Neural progenitor cell (in vitro differentiated cells): ENCODE data around the gene OSM. TPM values are rescaled to one million over a fixed set of nuclear protein-coding genes. Genes with fewer than 3 reads are reported as not detected.

Source experiments
- DNase-seq: peaks from one replicate; pipeline ENCODE4 v3.0.0-alpha.2; 2016; ENCODE audit warnings: low spot score
- H2AFZ ChIP-seq: fragments of 200-600 bp; sonication (generic); replicated peaks from 2 replicates; pipeline ENCODE4 v1.6.1; 2016; ENCODE audit warnings: antibody characterized with exemption
- H3F3A ChIP-seq: fragments of 200-600 bp; sonication (generic); 2 replicates; pipeline ENCODE4 v1.6.1; 2016; ENCODE audit warnings: antibody characterized with exemption, low read depth
- H3K27ac ChIP-seq: fragments of 200-600 bp; sonication (generic); 2 replicates; pipeline ENCODE4 v1.5.1; 2016; ENCODE audit warnings: mild to moderate bottlenecking
- H3K27me3 ChIP-seq: fragments of 200-600 bp; sonication (generic); 2 replicates; pipeline ENCODE4 v1.6.1; 2016; ENCODE audit warnings: mild to moderate bottlenecking, moderate library complexity
- H3K36me3 ChIP-seq: fragments of 200-600 bp; sonication (generic); 2 replicates; pipeline ENCODE4 v1.5.1; 2016
- H3K4me1 ChIP-seq: fragments of 200-600 bp; sonication (generic); 2 replicates; pipeline ENCODE4 v1.6.1; 2016; ENCODE audit warnings: mixed run types
- H3K4me2 ChIP-seq: fragments of 200-600 bp; sonication (generic); 2 replicates; pipeline ENCODE4 v1.6.1; 2016
- H3K4me3 ChIP-seq: fragments of 200-600 bp; sonication (generic); 2 replicates; pipeline ENCODE4 v1.5.1; 2016
- H3K79me2 ChIP-seq: fragments of 200-600 bp; sonication (generic); 2 replicates; pipeline ENCODE4 v1.6.1; 2016; ENCODE audit warnings: low read depth
- H3K9ac ChIP-seq: fragments of 200-600 bp; sonication (generic); 2 replicates; pipeline ENCODE4 v1.6.1; 2016
- H3K9me3 ChIP-seq: fragments of 200-600 bp; sonication (generic); 2 replicates; pipeline ENCODE4 v1.5.1; 2016; ENCODE audit warnings: low read depth
- H4K20me1 ChIP-seq: fragments of 200-600 bp; sonication (generic); 2 replicates; pipeline ENCODE4 v1.6.1; 2016; ENCODE audit warnings: low read depth
- H3K27ac Mint-ChIP-seq: 3 replicates; pipeline ENCODE4 v1.8.0; 2021; ENCODE audit warnings: mixed read lengths
- H3K27me3 Mint-ChIP-seq: 2 replicates; pipeline ENCODE4 v1.8.0; 2022; ENCODE audit warnings: low read depth, mild to moderate bottlenecking, inconsistent platforms, moderate library complexity, mixed read lengths; ENCODE audit not compliant: insufficient read depth
- H3K36me3 Mint-ChIP-seq: 3 replicates; pipeline ENCODE4 v1.8.0; 2021; ENCODE audit warnings: mixed read lengths
- H3K4me1 Mint-ChIP-seq: 3 replicates; pipeline ENCODE4 v1.8.0; 2021; ENCODE audit warnings: mixed read lengths
- H3K4me3 Mint-ChIP-seq: 3 replicates; pipeline ENCODE4 v1.8.0; 2021; ENCODE audit warnings: mild to moderate bottlenecking, moderate library complexity, mixed read lengths
- H3K9me3 Mint-ChIP-seq: 3 replicates; pipeline ENCODE4 v1.8.0; 2020; ENCODE audit warnings: mixed read lengths
- EZH2 ChIP-seq: fragments of 200-600 bp; sonication (generic); IDR thresholded peaks from 2 replicates; pipeline ENCODE4 v1.6.1; 2017; ENCODE audit warnings: antibody characterized with exemption, mild to moderate bottlenecking, moderate library complexity
- EZH2phosphoT487 ChIP-seq: fragments of 200-600 bp; sonication (generic); IDR thresholded peaks from 2 replicates; pipeline ENCODE4 v1.6.1; 2017; ENCODE audit warnings: antibody characterized with exemption
- total RNA-seq: library from RNA; depleted of rRNA; stranded (reverse); fragments of >200 nt; gene quantifications from 2 replicates; pipeline ENCODE4 v1.2.3, GENCODE V29; 2015; ENCODE audit warnings: low replicate concordance
- TF ChIP-seq, protein P1 (sequence below): fragments of 200-600 bp; sonication (generic); IDR thresholded peaks from 2 replicates; pipeline ENCODE4 v1.5.1; 2017; ENCODE audit warnings: antibody characterized with exemption, mild to moderate bottlenecking

The OSM gene
- total RNA-seq, 1 donor from 2014 or later = not detected

DNA sequence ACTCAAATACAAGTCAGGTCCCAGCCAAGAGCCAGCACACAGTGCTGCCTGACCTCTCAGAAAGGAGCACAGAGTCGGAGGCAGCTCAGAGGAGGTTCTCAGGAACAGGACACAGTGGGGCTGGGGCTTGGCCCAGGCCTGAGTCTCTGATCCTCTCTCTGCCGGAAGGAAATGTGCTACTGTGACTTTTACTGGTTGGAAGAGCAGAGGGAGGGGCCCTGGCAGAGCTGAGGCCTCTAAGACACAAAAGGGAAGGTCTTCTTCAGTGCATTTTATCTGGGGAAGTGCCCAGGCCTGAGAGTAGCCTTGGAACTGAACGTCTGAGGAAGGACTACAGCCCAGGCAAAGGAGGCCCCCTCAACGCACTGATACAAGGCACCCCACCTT lies 38.9 kb upstream of the OSM start:
- Histone ChIP-seq H3K79me2 (no peaks in the 10 kb centered on the region), H3K4me3 (no peak overlapping the region), H3K9ac (no peak overlapping the region), H3K27ac (no peak overlapping the region), H3F3A (no peaks in the 10 kb centered on the region), H3K27me3 (no peaks in the 10 kb centered on the region), H4K20me1 (peaks cover 2% of the 10 kb centered on the region), H3K4me2 (no peak overlapping the region), H2AFZ (no peak overlapping the region), H3K36me3 (no peaks in the 10 kb centered on the region), H3K9me3 (no peaks in the 10 kb centered on the region), H3K4me1 (peaks cover 6% of the 10 kb centered on the region)
- no peak for DNase-seq
- Mint-ChIP-seq H3K36me3 (no peaks in the 10 kb centered on the region), H3K4me3 (no peak overlapping the region), H3K27me3 (no peaks in the 10 kb centered on the region), H3K9me3 (no peaks in the 10 kb centered on the region), H3K4me1 (peaks cover 6% of the 10 kb centered on the region), H3K27ac (no peak overlapping the region)
- TF ChIP-seq EZH2 (no peak), EZH2phosphoT487 (no peak)
- TF ChIP-seq, protein P1, sequence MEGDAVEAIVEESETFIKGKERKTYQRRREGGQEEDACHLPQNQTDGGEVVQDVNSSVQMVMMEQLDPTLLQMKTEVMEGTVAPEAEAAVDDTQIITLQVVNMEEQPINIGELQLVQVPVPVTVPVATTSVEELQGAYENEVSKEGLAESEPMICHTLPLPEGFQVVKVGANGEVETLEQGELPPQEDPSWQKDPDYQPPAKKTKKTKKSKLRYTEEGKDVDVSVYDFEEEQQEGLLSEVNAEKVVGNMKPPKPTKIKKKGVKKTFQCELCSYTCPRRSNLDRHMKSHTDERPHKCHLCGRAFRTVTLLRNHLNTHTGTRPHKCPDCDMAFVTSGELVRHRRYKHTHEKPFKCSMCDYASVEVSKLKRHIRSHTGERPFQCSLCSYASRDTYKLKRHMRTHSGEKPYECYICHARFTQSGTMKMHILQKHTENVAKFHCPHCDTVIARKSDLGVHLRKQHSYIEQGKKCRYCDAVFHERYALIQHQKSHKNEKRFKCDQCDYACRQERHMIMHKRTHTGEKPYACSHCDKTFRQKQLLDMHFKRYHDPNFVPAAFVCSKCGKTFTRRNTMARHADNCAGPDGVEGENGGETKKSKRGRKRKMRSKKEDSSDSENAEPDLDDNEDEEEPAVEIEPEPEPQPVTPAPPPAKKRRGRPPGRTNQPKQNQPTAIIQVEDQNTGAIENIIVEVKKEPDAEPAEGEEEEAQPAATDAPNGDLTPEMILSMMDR = no peak

DNA sequence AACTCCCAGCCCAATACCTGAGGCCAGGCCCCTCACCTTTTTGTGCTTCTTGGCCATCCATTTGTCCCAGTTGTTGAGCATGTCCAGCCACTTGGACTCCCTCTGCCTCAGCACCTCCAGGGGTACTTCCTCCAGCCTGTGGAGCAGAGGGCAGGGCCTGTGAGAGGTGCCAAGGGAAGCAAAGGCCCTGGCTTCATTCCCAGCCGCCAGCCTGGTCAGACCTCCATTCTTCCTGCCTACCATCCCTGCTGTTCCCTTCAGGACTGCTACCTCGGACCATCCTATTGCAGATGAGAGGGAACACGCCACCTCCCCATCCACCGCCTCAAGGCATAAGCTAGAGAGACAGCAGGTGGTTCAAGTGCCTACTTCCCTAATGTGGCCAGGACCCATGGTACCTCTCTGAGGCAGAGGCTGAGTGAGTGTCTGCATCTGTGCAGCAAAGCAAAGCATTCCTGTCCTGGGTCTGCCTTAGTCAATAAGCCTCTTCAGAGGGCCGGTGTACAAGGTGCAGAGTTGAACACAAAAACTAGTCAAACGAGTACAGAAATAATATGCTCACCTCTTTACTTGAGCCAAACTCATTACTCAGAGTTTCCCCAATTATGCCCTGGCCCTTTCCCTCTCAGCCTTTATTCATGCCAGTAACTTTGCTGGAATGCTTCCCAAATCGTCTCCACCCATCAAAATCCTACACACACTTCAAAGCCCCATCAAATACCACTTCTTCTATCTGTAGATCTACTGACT lies 38.0 kb upstream of the OSM start:
- no peak overlapping the region for H3K4me2 ChIP-seq
- no peaks in the 10 kb centered on the region for H3K9me3 ChIP-seq
- no peak overlapping the region for H2AFZ ChIP-seq
- H3F3A ChIP-seq = no peaks in the 10 kb centered on the region
- H3K4me1 ChIP-seq = peaks cover 6% of the 10 kb centered on the region
- H3K4me1 Mint-ChIP-seq = peaks cover 6% of the 10 kb centered on the region
- TF ChIP-seq, protein P1 = no peak
- TF ChIP-seq EZH2phosphoT487 = no peak
- no peak for TF ChIP-seq EZH2
- H3K4me3 ChIP-seq = no peak overlapping the region
- no peaks in the 10 kb centered on the region for H3K27me3 ChIP-seq
- no peaks in the 10 kb centered on the region for H3K27me3 Mint-ChIP-seq
- no peak overlapping the region for H3K27ac ChIP-seq
- peaks cover 2% of the 10 kb centered on the region for H4K20me1 ChIP-seq
- H3K36me3 ChIP-seq = no peaks in the 10 kb centered on the region
- no peak for DNase-seq
- no peaks in the 10 kb centered on the region for H3K9me3 Mint-ChIP-seq
- no peak overlapping the region for H3K4me3 Mint-ChIP-seq
- H3K9ac ChIP-seq = no peak overlapping the region
- no peak overlapping the region for H3K27ac Mint-ChIP-seq
- H3K36me3 Mint-ChIP-seq = no peaks in the 10 kb centered on the region
- no peaks in the 10 kb centered on the region for H3K79me2 ChIP-seq

DNA sequence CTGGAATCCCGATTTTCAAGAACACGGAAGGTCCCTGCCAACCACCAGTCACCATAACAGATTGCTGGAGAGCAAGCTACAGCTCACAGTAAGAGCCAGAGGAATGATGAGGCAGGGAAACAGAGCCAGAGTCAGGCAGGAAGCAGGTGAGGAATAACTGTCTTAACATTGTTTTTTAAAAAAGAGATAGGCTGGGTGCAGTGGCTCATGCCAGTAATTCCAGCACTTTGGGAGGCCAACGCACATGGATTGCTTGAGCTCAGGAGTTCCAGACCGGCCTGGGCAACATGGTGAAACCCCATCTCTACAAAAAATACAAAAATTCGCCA lies 36.1 kb upstream of the OSM start:
- Mint-ChIP-seq H3K27ac (no peak overlapping the region), H3K4me3 (no peak overlapping the region), H3K4me1 (no peaks in the 10 kb centered on the region), H3K36me3 (no peaks in the 10 kb centered on the region), H3K27me3 (no peaks in the 10 kb centered on the region), H3K9me3 (no peaks in the 10 kb centered on the region)
- H3K27ac ChIP-seq = no peak overlapping the region
- peaks cover 6% of the 10 kb centered on the region for H3K4me1 ChIP-seq
- H2AFZ ChIP-seq = no peak overlapping the region
- peaks cover 2% of the 10 kb centered on the region for H4K20me1 ChIP-seq
- H3K27me3 ChIP-seq = no peaks in the 10 kb centered on the region
- no peaks in the 10 kb centered on the region for H3F3A ChIP-seq
- no peak overlapping the region for H3K4me3 ChIP-seq
- H3K9me3 ChIP-seq = no peaks in the 10 kb centered on the region
- H3K79me2 ChIP-seq = no peaks in the 10 kb centered on the region
- H3K4me2 ChIP-seq = no peak overlapping the region
- TF ChIP-seq, protein P1 = no peak
- no peak for TF ChIP-seq EZH2
- no peaks in the 10 kb centered on the region for H3K36me3 ChIP-seq
- DNase-seq = no peak
- no peak overlapping the region for H3K9ac ChIP-seq
